H1 (cell line): ENCODE measurements around the gene POLR3GL. TPM values are rescaled to one million over a fixed set of nuclear protein-coding genes. Genes with fewer than 3 reads are reported as not detected.

ENCODE experiments used
- CTCF ChIA-PET: fragments of 300-600 bp; sonication (Branson Sonifier 250); formaldehyde crosslinking; loops from one replicate; lab custom pipeline; 2021; ENCODE audit not compliant: partially characterized antibody; lab: Charles Lee
- POLR2A ChIA-PET: fragments of 300-600 bp; sonication (Branson Sonifier 250); formaldehyde crosslinking; loops from one replicate; lab custom pipeline; 2021; ENCODE audit warnings: inconsistent platforms; ENCODE audit not compliant: partially characterized antibody; lab: Charles Lee
- DNase-seq, 2 experiments: peaks; one replicate each; pipeline versions ENCODE4 v3.0.0 to v3.0.0-alpha.2; 2010 to 2022; ENCODE audit warnings: low spot score in 2 of 2, low read depth in 1 of 2, mixed read lengths in 1 of 2
- FAIRE-seq: peaks from 2 replicates; lab custom pipeline; 2011; peaks lifted over from hg19 to GRCh38; lab: Jason Lieb, UNC
- H2AFZ ChIP-seq: 2 replicates; pipeline ENCODE4 v1.8.1; 2012; ENCODE audit warnings: low read length, inconsistent platforms
- H2AK5ac ChIP-seq: 2 replicates; pipeline ENCODE4 v1.6.1; 2013; ENCODE audit warnings: low read depth, low read length
- H2BK120ac ChIP-seq: replicated peaks from 2 replicates; pipeline ENCODE3; 2013; ENCODE audit warnings: low read depth, low read length, inconsistent platforms
- H2BK12ac ChIP-seq: 2 replicates; pipeline ENCODE4 v1.6.1; 2013; ENCODE audit warnings: low read depth, low read length
- H2BK15ac ChIP-seq: 2 replicates; pipeline ENCODE4 v1.6.1; 2013; ENCODE audit warnings: low read length
- H2BK20ac ChIP-seq: 2 replicates; pipeline ENCODE4 v1.6.1; 2013; ENCODE audit warnings: low read length
- H2BK5ac ChIP-seq: 2 replicates; pipeline ENCODE4 v1.6.1; 2013; ENCODE audit warnings: low read depth, low read length
- H3K14ac ChIP-seq: 2 replicates; pipeline ENCODE4 v1.6.1; 2013; ENCODE audit warnings: inconsistent platforms; ENCODE audit not compliant: insufficient read length
- H3K18ac ChIP-seq: 2 replicates; pipeline ENCODE4 v1.6.1; 2013; ENCODE audit warnings: low read length; ENCODE audit errors: extremely low read depth
- H3K23ac ChIP-seq: 2 replicates; pipeline ENCODE4 v1.6.1; 2013; ENCODE audit warnings: inconsistent platforms; ENCODE audit not compliant: insufficient read length
- H3K23me2 ChIP-seq: 2 replicates; pipeline ENCODE4 v1.6.1; 2013; ENCODE audit warnings: low read depth, low read length
- H3K27ac ChIP-seq: 2 replicates; pipeline ENCODE4 v1.6.1; 2011; ENCODE audit warnings: low read depth, low read length, inconsistent platforms
- H3K27me3 ChIP-seq, 4 experiments: replicated peaks in 1 of 4; 1 replicate in 1 of 4; 2 replicates in 3 of 4; pipeline versions ENCODE4 v1.6.1 to v1.8.1; 2011 to 2013; ENCODE audit warnings: low read length in 3 of 4, mild to moderate bottlenecking in 3 of 4, inconsistent platforms in 2 of 4, mixed read lengths in 2 of 4, moderate library complexity in 1 of 4; ENCODE audit not compliant: control insufficient read depth in 3 of 4, insufficient read depth in 3 of 4; ENCODE audit errors: extremely low read depth in 1 of 4
- H3K36me3 ChIP-seq, 4 experiments: 2 replicates each; pipeline versions ENCODE4 v1.6.1 to v1.8.1; 2011 to 2013; ENCODE audit warnings: mild to moderate bottlenecking in 4 of 4, low read length in 3 of 4, moderate library complexity in 2 of 4, control low read depth in 1 of 4, inconsistent platforms in 1 of 4; ENCODE audit not compliant: insufficient read depth in 4 of 4, control insufficient read depth in 2 of 4
- H3K4ac ChIP-seq: replicated peaks from 2 replicates; pipeline ENCODE3; 2013; ENCODE audit warnings: low read length, low read depth, mixed read lengths, inconsistent platforms; ENCODE audit not compliant: insufficient read length
- H3K4me1 ChIP-seq, 4 experiments: replicated peaks in 1 of 4; 1 replicate in 1 of 4; 2 replicates in 3 of 4; pipeline versions ENCODE4 v1.6.1 to v1.8.1; 2011 to 2013; ENCODE audit warnings: low read length in 3 of 4, inconsistent platforms in 2 of 4, mixed read lengths in 1 of 4; ENCODE audit not compliant: insufficient read depth in 4 of 4, control insufficient read depth in 3 of 4
- H3K4me2 ChIP-seq, 2 experiments: 2 replicates each; pipeline versions ENCODE4 v1.6.1 to v1.8.1; 2011 to 2013; ENCODE audit warnings: low read depth in 2 of 2, low read length in 2 of 2, control low read depth in 1 of 2, inconsistent platforms in 1 of 2, mild to moderate bottlenecking in 1 of 2; ENCODE audit not compliant: insufficient read depth in 1 of 2
- H3K4me3 ChIP-seq, 4 experiments: fragments of 200-600, 300-600 bp in 1 of 4; sonication (generic), shearing (Covaris generic), sonication (Bioruptor Twin) in 1 of 4; 2 replicates each; pipeline versions ENCODE4 v1.5.1 to v1.8.1; 2011 to 2016; ENCODE audit warnings: low read length in 4 of 4, low read depth in 3 of 4, control low read depth in 2 of 4, inconsistent platforms in 2 of 4, mild to moderate bottlenecking in 2 of 4, mixed read lengths in 1 of 4, moderate library complexity in 1 of 4; ENCODE audit not compliant: insufficient read depth in 2 of 4; ENCODE audit errors: extremely low read depth in 1 of 4
- H3K56ac ChIP-seq: replicated peaks from 2 replicates; pipeline ENCODE3; 2013; ENCODE audit warnings: low read depth, mild to moderate bottlenecking, mixed read lengths, low read length, inconsistent platforms; ENCODE audit not compliant: insufficient read length
- H3K79me1 ChIP-seq: 2 replicates; pipeline ENCODE4 v1.6.1; 2013; ENCODE audit warnings: low read depth, low read length, control low read depth
- H3K79me2 ChIP-seq, 2 experiments: 2 replicates each; pipeline versions ENCODE4 v1.6.1 to v1.8.1; 2012 to 2013; ENCODE audit warnings: low read length in 2 of 2, mild to moderate bottlenecking in 2 of 2, inconsistent platforms in 1 of 2; ENCODE audit not compliant: insufficient read depth in 2 of 2, control insufficient read depth in 1 of 2
- H3K9ac ChIP-seq, 4 experiments: replicated peaks in 1 of 4; 1 replicate in 1 of 4; 2 replicates in 3 of 4; pipeline versions ENCODE4 v1.6.1 to v1.8.1; 2011 to 2013; ENCODE audit warnings: low read depth in 3 of 4, low read length in 3 of 4, control low read depth in 2 of 4, mild to moderate bottlenecking in 2 of 4, moderate library complexity in 2 of 4, inconsistent platforms in 1 of 4; ENCODE audit errors: extremely low read depth in 1 of 4
- H3K9me3 ChIP-seq, 2 experiments: 2 replicates each; pipeline versions ENCODE4 v1.6.1 to v1.8.1; 2012 to 2013; ENCODE audit warnings: mild to moderate bottlenecking in 2 of 2, moderate library complexity in 2 of 2, control low read depth in 1 of 2, inconsistent platforms in 1 of 2, low read depth in 1 of 2, low read length in 1 of 2, mixed read lengths in 1 of 2; ENCODE audit not compliant: insufficient read depth in 2 of 2
- H4K20me1 ChIP-seq, 2 experiments: replicated peaks in 1 of 2; 2 replicates each; pipeline versions ENCODE3 to v1.8.1; 2011 to 2013; ENCODE audit warnings: inconsistent platforms in 2 of 2, low read length in 2 of 2, mild to moderate bottlenecking in 1 of 2; ENCODE audit not compliant: insufficient read depth in 2 of 2, control insufficient read depth in 1 of 2
- H4K5ac ChIP-seq: 2 replicates; pipeline ENCODE4 v1.6.1; 2013; ENCODE audit warnings: low read length, low read depth, mixed read lengths, inconsistent platforms; ENCODE audit not compliant: insufficient read length
- H4K8ac ChIP-seq: 2 replicates; pipeline ENCODE4 v1.8.0; 2013; ENCODE audit warnings: mild to moderate bottlenecking, moderate library complexity, low read length, inconsistent platforms; ENCODE audit not compliant: insufficient read depth; ENCODE audit errors: extremely low read depth
- H4K91ac ChIP-seq: replicated peaks from 2 replicates; pipeline ENCODE3; 2013; ENCODE audit warnings: low read length, mixed read lengths, inconsistent platforms; ENCODE audit not compliant: insufficient read length
- ASH2L ChIP-seq: fragments of 200-600, 300-600 bp; sonication (generic); IDR thresholded peaks from one replicate; pipeline ENCODE4 v1.7.1; 2017; ENCODE audit warnings: low read length
- ATF3 ChIP-seq: IDR thresholded peaks from 2 replicates; pipeline ENCODE4 v1.6.1; 2011; ENCODE audit warnings: low read depth, mild to moderate bottlenecking, low read length; ENCODE audit not compliant: insufficient read depth
- CEBPB ChIP-seq: IDR thresholded peaks from 2 replicates; pipeline ENCODE4 v1.6.1; 2012; ENCODE audit warnings: low read depth, low read length
- CTCF ChIP-seq, 3 experiments: IDR thresholded peaks; 1 replicate in 2 of 3; 2 replicates in 1 of 3; pipeline versions ENCODE4 v1.5.1 to v1.6.1; 2011; ENCODE audit warnings: low read length in 3 of 3, mild to moderate bottlenecking in 3 of 3, inconsistent platforms in 2 of 3, low read depth in 1 of 3, moderate library complexity in 1 of 3; ENCODE audit not compliant: insufficient read depth in 1 of 3; ENCODE audit errors: control extremely low read depth in 1 of 3
- POU5F1 ChIP-seq: IDR thresholded peaks from 2 replicates; pipeline ENCODE4 v1.6.1; 2011; ENCODE audit warnings: low read depth, mild to moderate bottlenecking, low read length, moderate library complexity
- RXRA ChIP-seq: IDR thresholded peaks from 2 replicates; pipeline ENCODE4 v1.6.1; 2011; ENCODE audit warnings: low read depth, mild to moderate bottlenecking, low read length, moderate library complexity; ENCODE audit not compliant: insufficient read depth
- SRF ChIP-seq: IDR thresholded peaks from 2 replicates; pipeline ENCODE4 v1.6.1; 2011; ENCODE audit warnings: mild to moderate bottlenecking, low read depth, low read length, moderate library complexity
- SUZ12 ChIP-seq: fragments of 200-600 bp; sonication (generic); IDR thresholded peaks from 2 replicates; pipeline ENCODE4 v1.6.1; 2012; ENCODE audit warnings: mild to moderate bottlenecking, inconsistent platforms, low read length, moderate library complexity, mixed read lengths
- TAF7 ChIP-seq: optimal IDR thresholded peaks from 2 replicates; pipeline ENCODE3; 2011; ENCODE audit warnings: low read depth, mild to moderate bottlenecking, inconsistent platforms, low read length, moderate library complexity, borderline replicate concordance
- TCF12 ChIP-seq: IDR thresholded peaks from 2 replicates; pipeline ENCODE4 v1.6.1; 2011; ENCODE audit warnings: low read depth, mild to moderate bottlenecking, low read length
- WGBS, 2 experiments: shearing (Covaris generic) in 1 of 2; methylation state at CpG; one replicate each; pipeline versions ENCODE4 v1.1.6 to v1.1.7; 2013 to 2015; ENCODE audit warnings: low lambda C conversion rate in 2 of 2, mixed read lengths in 2 of 2, inconsistent platforms in 1 of 2, low coverage in 1 of 2, missing lambda C conversion rate in 1 of 2; ENCODE audit not compliant: insufficient replicate concordance in 2 of 2, insufficient coverage in 1 of 2, insufficient read length in 1 of 2; ENCODE audit errors: extremely low coverage in 1 of 2, missing lambda C conversion rate in 1 of 2; 5-methylcytosine and 5-hydroxymethylcytosine counted together
- polyA plus RNA-seq, 7 experiments: library from polyadenylated mRNA; depleted of rRNA in 3 of 7; stranded (reverse) in 5 of 7; unstranded in 2 of 7; fragments of >200 nt in 5 of 7; fragments of 200-250 nt in 2 of 7; gene quantifications; 1 replicate in 5 of 7; 2 replicates in 1 of 7; 4 replicates in 1 of 7; pipeline versions ENCODE4 v1.2.1 to v1.2.3, GENCODE V29; 2011 to 2013; ENCODE audit warnings: missing spikeins in 2 of 7, mixed read lengths in 2 of 7
- total RNA-seq: library from RNA; stranded (reverse); fragmentation: NEBNext Ultra II Directional; extraction: Animal tissue kit (Norgen Biotek cat#: 25700); gene quantifications from 2 replicates; pipeline ENCODE4 v1.2.1, GENCODE V29; 2021

Gene POLR3GL
- total and polyA plus RNA-seq, 2 of the 8 experiments (the other 6 are each of a cell fraction or from before 2014, with no cell fraction given), result 3.1 to 3.9 TPM

GRCh38 chr1:145980457-145980994 is 16.0 kb downstream of the POLR3GL start:
- Histone ChIP-seq H3K23ac (no peak overlapping the region), H2BK5ac (no peak overlapping the region), H2BK15ac (peak overlapping the region; percentile 51; the same call in 1 of the 2 replicates), H3K9ac (no peak overlapping the region), H3K4me2 (no peak overlapping the region; a peak in 1 of 4 replicates), H3K4me1 (peaks cover 6 to 23% (median 15%) of the 10 kb centered on the region in 4 experiments; a peak in 6 of 7 replicates), H3K9me3 (no peaks in the 10 kb centered on the region), H2BK120ac (peak overlapping the region; percentile 7), H4K5ac (no peak overlapping the region), H3K36me3 (no peaks in the 10 kb centered on the region), H4K8ac (no peak overlapping the region), H4K20me1 (no peaks in the 10 kb centered on the region), H3K23me2 (peaks cover 3% of the 10 kb centered on the region; the same call in 1 of the 2 replicates), H3K4ac (no peak overlapping the region), H3K79me1 (no peaks in the 10 kb centered on the region), H3K27ac (no peak overlapping the region), H3K56ac (no peak overlapping the region), H3K4me3 (no peak overlapping the region), H3K79me2 (no peaks in the 10 kb centered on the region), H2BK12ac (peak overlapping the region; percentile 3; the same call in 1 of the 2 replicates), H3K14ac (no peak overlapping the region), H2AK5ac (0 out of 2 replicates have a peak overlapping the region, but pooled peaks have one; percentile 18), H4K91ac (peak overlapping the region; percentile 1), H3K27me3 (no peaks in the 10 kb centered on the region), H2AFZ (no peak overlapping the region), H3K18ac (no peak overlapping the region), H2BK20ac (0 out of 2 replicates have a peak overlapping the region, but pooled peaks have one; percentile 4)
- FAIRE-seq (no peak), DNase-seq (no peak)
- POLR2A ChIA-PET, result interaction anchor here (1.4 to 13.7 kb wide), 6 partner anchors 13 to 72 kb away, joined by 3 to 218 read pairs (median 22); partner anchors contain the start of genes ANKRD34A, POLR3GL and TXNIP
- 91% methylated on average over 1 of the region's 1 CpG; no CpG with 5 or more reads in 1 of the 2 experiments for WGBS, 2 experiments
- CTCF ChIA-PET, result interaction anchor here (0.7 to 8.7 kb wide), 10 partner anchors 11 to 94 kb away, joined by 3 to 152 read pairs (median 37); partner anchors contain the start of genes ANKRD34A, POLR3GL and TXNIP
- no peak for TF ChIP-seq SRF
- no peak for TF ChIP-seq SUZ12
- TF ChIP-seq RXRA, result no peak
- no peak for TF ChIP-seq CEBPB
- TF ChIP-seq ASH2L, result no peak
- TF ChIP-seq CTCF (IDR thresholded peaks at IDR 0.05; ENCODE audit: control extremely low read depth in 1 of 3, insufficient read depth in 1 of 3, low read depth in 1 of 3, low read length in 3 of 3), result no peak
- TF ChIP-seq TAF7, result no peak
- no peak for TF ChIP-seq TCF12
- TF ChIP-seq POU5F1, result no peak
- no peak for TF ChIP-seq ATF3
